GM19372 (cell line): ENCODE measurements around the gene KLHL7.
"Not testable (repeated sequence)": the region's sequence is repeated elsewhere in the genome, so short reads cannot be mapped to it uniquely, and the experiment has no call there.

ENCODE experiments used
- ATAC-seq: cut with Tn5 transposase; IDR thresholded peaks from one replicate; pipeline ENCODE4 v1.9.1; 2021; ENCODE audit warnings: mild to moderate bottlenecking, low read depth, moderate library complexity; ENCODE audit not compliant: unreplicated experiment

Gene KLHL7

GRCh38 chr7:23211589-23211988 lies 106.0 kb downstream of the KLHL7 start:
- no peak for ATAC-seq

DNA sequence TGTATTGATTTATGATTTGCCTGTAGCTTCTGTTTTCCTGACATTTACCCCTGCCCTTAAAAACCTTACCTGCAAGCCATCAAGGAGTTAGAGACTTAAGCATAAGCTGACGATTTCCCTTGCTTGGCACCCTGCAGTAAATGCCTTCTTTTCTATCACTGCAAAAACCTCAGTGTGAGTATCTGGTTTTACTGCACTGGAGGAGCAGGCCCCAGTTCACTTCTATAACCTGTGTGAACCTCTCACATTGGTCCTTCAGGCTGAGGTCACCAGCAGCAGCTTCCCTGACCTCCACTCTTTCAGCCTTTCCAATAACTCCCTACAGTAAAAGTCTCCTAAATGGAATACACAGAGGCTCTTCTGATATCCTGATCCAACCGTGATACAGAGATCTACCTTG lies 106.8 kb downstream of the KLHL7 start:
- ATAC-seq: no peak

- no peak for ATAC-seq
Measured at GRCh38 chr7:23212841-23213240, 107.3 kb downstream of the KLHL7 start.

DNA sequence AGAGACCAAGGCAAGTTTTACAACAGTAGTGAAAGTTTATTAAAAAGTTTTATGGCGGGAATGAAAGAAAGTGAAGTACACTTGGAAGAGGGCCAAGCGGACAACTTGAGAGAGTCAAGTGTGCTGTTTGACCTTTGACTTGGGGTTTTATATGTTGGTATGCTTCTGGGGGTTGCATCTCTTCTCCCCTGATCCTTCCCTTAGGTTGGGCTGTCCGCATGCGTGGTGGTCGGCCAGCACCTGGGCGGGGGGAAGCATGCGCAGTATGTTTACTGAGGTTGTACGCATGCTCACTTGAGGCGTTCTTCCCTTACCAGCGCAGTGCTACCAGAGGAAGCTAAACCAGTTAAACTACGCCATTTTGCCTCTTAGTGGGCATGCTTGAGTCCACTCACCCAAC lies 108.2 kb downstream of the KLHL7 start:
- ATAC-seq: no peak

DNA sequence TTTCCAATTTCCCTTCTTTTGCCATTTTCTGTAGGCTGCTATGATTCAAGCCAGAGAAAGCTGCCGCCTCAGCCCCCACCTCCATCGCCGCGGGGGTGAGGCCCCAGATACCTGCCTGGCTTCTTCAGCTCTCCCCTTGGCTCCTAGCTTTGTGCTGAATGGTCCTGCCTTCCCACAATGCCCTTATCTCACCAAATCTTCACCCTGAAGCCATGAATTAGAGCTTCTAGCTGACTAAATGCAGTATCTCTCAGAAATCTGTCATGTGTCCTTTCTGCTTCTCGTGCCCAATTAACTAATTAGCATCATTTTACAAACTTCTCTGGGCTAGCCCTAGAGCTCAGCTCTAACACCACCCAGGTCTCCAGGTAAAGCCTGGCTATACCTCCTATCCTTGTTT lies 108.8 kb downstream of the KLHL7 start:
- no peak for ATAC-seq

DNA sequence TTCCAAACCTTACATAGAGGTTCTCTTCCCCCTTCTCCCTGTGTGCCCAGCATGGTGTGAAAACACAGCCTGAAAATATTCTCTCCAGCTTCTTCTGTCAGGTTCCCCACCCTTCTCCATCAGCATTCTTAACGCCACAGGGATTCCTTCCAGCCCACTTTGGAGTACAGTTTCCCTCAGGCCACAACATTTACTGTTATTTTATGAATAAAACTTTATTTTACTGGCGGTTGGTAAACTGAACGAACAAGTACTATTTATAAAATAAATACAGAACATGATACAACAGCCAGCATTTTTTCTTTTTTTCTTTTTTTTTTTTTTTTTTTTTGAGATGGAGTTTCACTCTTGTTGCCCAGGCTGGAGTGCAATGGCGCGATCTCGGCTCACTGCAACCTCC lies 109.4 kb downstream of the KLHL7 start:
- no peak for ATAC-seq

GRCh38 chr7:23216021-23216420 lies 110.4 kb downstream of the KLHL7 start:
- no peak for ATAC-seq

DNA sequence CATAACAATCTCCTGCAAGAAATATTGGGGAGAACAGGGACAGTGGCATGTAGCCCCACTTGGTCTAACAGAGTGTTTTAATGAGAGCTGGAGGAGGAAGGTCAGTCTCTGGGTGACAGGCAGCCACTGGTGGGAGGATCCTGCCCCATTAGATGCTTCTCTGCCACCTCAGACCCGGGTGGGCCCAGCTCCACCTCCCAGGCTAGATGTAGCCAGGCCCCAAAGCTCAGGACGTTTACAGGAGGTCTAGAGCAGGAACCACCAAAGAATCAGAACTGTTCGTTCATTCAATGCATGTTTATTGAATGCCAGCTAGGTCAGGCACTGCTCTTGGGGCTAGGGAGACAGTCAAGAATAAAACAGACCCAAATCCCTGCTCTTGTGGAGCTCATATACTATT lies 112.6 kb downstream of the KLHL7 start:
- no peak for ATAC-seq

GRCh38 chr7:23220690-23221305 lies 115.2 kb downstream of the KLHL7 start:
- no peak for ATAC-seq

- no peak for ATAC-seq
Measured at GRCh38 chr7:23222439-23223030, 117.0 kb downstream of the KLHL7 start.

DNA sequence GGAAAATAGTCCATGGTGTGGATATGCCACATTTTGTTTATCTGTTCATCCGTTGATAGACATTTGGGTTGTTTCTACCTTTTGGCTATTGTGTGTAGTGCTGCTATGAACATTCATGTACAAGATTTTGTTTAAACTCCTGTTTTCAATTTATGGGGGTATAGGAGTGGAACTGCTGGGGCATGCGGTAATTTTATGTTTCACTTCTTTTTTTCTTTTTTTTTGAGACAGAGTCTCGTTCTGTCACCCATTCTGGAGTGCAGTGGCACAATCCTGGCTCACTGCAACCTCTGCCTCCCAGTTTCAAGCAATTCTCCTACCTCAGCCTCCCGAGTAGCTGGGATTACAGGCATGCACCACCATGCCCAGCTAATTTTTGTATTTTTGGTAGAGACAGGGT lies 118.8 kb downstream of the KLHL7 start:
- ATAC-seq: not testable (repeated sequence)

- no peak for ATAC-seq
Measured at GRCh38 chr7:23226844-23227450, 121.4 kb downstream of the KLHL7 start.
